Activated CD4-positive, alpha-beta T cell treated with anti-CD3 and anti-CD28 coated beads, Interleukin-2, amount 10 ng/mL, durations not matched to agents 7 days and 5 days (primary cell): ENCODE measurements around the gene SULT6B1. TPM values are rescaled to one million over a fixed set of nuclear protein-coding genes. Genes with fewer than 3 reads are reported as not detected.

Source experiments
- total RNA-seq, 2 experiments: library from RNA; stranded (reverse); gene quantifications; one replicate each; pipeline ENCODE4 v1.2.3, GENCODE V29; 2021

SULT6B1 gene
- total RNA-seq, 2 experiments from 2014 or later, result not detected

Other genes with a start within 250 kb of the SULT6B1 start
- 10 to 100 TPM; 39.4 to 39.5 TPM for gene STRN, start 222.1 kb downstream of the SULT6B1 start, total RNA-seq
- gene HEATR5B, start 104.3 kb downstream of the SULT6B1 start, total RNA-seq, result 10 to 100 TPM; 21.4 to 21.8 TPM
- 10 to 100 TPM in 1 of 2 experiments, 1 to 10 TPM in 1; 9.8 to 10.3 TPM for gene GPATCH11, start 104.2 kb downstream of the SULT6B1 start, total RNA-seq
- 100 to 1,000 TPM; 119 to 129 TPM for gene EIF2AK2, start 31.7 kb downstream of the SULT6B1 start, total RNA-seq
- 10 to 100 TPM; 37.5 to 38.5 TPM for gene CEBPZOS, start 7.8 kb upstream of the SULT6B1 start, total RNA-seq
- 10 to 100 TPM; 53.5 to 56.9 TPM for gene CEBPZ, start 42.9 kb upstream of the SULT6B1 start, total RNA-seq
- gene NDUFAF7, start 43.0 kb upstream of the SULT6B1 start, total RNA-seq, result 10 to 100 TPM; 17.9 to 21.7 TPM
- 10 to 100 TPM in 1 of 2 experiments, 1 to 10 TPM in 1; 9.3 to 13.4 TPM for gene PRKD3, start 136.2 kb upstream of the SULT6B1 start, total RNA-seq
- gene QPCT, start 156.0 kb upstream of the SULT6B1 start, total RNA-seq, result not detected